ENCODE results near the gene TENT4A.
A peak's percentile ranks its signal among the peaks of the same experiment; 100 is the strongest.

The TENT4A gene

DNA sequence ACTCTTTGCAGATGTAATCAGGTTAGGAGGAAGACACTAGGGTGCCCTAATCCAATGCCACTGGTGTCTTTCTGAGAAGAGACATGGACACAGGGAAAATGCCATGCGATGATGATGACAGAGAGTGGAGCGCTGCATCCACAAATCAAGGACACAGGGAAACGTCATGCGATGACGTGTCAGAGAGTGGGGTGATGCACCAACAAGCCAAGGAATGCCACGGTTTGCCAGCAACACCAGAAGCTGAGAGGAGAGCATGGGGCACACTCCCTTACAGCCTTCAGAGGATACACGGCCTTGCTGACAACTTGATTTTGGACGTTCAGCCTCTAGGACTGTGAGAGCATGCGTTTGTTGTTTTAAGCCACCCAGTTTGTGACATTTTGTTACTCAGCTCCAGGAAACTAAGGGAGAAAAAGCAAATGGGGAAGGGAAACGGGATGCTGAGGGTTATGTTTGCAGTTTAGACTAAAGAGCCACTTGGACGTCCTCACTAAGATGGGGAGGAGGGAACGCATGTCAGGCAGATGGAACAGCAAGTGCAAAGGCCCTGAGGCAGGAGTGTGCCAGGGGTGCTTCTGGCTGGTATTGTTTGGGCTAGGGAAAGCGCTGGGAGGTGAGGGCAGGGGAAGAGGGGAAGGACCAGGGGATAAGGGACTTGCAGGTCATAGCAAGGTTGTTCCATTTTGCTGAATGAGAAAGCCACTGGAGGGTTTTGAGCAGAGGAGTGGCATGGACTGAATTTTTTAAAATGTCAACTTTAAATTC lies 2.5 kb upstream of the TENT4A start:
- H3K27me3 ChIP-seq, result no peaks in the 10 kb centered on the region
- no peak for DNase-seq
- no peaks in the 10 kb centered on the region for H3K36me3 ChIP-seq
- H3K4me1 ChIP-seq, result peaks cover 0 to 23% (median 18%) of the 10 kb centered on the region in 4 donors
- no peaks in the 10 kb centered on the region for H3K9me3 ChIP-seq
- TF ChIP-seq, protein P1, sequence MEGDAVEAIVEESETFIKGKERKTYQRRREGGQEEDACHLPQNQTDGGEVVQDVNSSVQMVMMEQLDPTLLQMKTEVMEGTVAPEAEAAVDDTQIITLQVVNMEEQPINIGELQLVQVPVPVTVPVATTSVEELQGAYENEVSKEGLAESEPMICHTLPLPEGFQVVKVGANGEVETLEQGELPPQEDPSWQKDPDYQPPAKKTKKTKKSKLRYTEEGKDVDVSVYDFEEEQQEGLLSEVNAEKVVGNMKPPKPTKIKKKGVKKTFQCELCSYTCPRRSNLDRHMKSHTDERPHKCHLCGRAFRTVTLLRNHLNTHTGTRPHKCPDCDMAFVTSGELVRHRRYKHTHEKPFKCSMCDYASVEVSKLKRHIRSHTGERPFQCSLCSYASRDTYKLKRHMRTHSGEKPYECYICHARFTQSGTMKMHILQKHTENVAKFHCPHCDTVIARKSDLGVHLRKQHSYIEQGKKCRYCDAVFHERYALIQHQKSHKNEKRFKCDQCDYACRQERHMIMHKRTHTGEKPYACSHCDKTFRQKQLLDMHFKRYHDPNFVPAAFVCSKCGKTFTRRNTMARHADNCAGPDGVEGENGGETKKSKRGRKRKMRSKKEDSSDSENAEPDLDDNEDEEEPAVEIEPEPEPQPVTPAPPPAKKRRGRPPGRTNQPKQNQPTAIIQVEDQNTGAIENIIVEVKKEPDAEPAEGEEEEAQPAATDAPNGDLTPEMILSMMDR (IDR thresholded peaks at IDR 0.05), result no peak
- H3K27ac ChIP-seq, result no peak overlapping the region
- intact Hi-C loops (cut with DNase I; ENCODE audit: low total_unique reads), result loop anchor here (5.0 to 10.0 kb wide), 2 partner anchors 78 to 266 kb away; partner anchors contain the start of genes NSUN2, SRD5A1 and UBE2QL1
- no peak overlapping the region for H3K4me3 ChIP-seq

DNA sequence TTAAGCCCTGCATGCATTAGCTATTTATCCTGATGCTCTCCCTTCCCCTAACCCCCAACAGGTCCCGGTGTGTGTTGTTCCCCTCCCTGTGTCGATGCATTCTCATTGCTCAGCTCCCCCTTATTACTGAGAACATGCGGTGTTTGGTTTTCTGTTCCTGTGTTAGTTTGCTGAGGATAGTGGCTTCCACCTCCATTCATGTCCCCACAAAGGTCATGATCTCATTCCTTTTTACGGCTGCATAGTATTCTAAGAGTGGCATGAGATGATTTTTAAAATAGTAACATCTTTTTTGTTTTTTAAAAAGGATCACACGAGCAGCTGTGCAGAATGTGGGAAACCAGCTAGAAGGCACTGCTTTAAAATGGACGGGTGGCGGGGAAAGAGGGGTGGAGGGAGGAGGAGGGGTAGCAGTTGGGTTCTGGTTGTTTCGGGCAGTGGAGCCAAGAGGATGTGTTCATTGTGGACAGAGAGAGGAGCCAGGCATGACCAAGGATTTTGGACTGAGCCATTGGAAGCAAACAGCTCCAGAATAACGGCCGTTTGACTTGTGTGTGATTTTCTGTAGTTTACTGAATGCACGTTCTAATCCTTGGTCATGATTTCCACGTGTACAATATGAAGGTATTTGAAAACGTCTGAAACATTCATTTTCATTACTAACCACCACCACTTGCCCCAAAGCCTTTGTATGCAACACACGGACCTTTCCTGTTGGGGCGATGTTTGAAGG lies 1.7 kb upstream of the TENT4A start:
- no peaks in the 10 kb centered on the region for H3K27me3 ChIP-seq
- peak overlapping the region; percentile 79 to 80 for H3K4me3 ChIP-seq
- no peak for DNase-seq
- TF ChIP-seq, protein P1 (IDR thresholded peaks at IDR 0.05), result no peak
- H3K4me1 ChIP-seq, result peaks cover 0 to 28% (median 26%) of the 10 kb centered on the region in 4 donors
- no peaks in the 10 kb centered on the region for H3K36me3 ChIP-seq
- no peaks in the 10 kb centered on the region for H3K9me3 ChIP-seq
- intact Hi-C loops (cut with DNase I; ENCODE audit: low total_unique reads), result loop anchor here (2.0 to 10.0 kb wide), 3 partner anchors 79 to 333 kb away; partner anchors contain the start of genes MED10, NSUN2, SRD5A1 and UBE2QL1
- H3K27ac ChIP-seq, result peak overlapping the region; percentile 84 to 97

DNA sequence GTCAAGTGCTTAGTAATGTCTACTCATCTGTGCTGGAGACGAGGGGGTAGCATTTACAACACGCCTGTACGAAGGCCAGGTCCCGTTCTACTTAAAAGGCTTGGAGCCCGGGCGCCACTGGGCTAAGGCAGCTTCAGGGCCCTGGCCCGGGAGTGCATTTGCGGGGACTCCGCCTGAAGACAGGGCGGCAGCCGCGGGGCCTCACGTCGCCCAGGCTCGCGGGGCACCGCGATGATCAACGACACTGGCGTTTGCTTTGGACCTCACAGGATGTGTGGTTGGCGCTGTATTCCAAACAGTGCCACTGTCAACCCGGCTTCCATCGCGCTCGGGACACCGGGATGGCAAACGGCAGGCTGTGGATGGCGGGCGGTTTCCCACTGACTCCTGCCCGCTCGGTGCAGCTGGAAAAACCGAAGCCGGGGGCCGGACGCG lies 1.1 kb upstream of the TENT4A start:
- intact Hi-C loops (cut with DNase I; ENCODE audit: low total_unique reads), result loop anchor here (2.0 to 10.0 kb wide), 3 partner anchors 80 to 333 kb away; partner anchors contain the start of genes MED10, NSUN2, SRD5A1 and UBE2QL1
- TF ChIP-seq, protein P1 (IDR thresholded peaks at IDR 0.05), result no peak

DNA sequence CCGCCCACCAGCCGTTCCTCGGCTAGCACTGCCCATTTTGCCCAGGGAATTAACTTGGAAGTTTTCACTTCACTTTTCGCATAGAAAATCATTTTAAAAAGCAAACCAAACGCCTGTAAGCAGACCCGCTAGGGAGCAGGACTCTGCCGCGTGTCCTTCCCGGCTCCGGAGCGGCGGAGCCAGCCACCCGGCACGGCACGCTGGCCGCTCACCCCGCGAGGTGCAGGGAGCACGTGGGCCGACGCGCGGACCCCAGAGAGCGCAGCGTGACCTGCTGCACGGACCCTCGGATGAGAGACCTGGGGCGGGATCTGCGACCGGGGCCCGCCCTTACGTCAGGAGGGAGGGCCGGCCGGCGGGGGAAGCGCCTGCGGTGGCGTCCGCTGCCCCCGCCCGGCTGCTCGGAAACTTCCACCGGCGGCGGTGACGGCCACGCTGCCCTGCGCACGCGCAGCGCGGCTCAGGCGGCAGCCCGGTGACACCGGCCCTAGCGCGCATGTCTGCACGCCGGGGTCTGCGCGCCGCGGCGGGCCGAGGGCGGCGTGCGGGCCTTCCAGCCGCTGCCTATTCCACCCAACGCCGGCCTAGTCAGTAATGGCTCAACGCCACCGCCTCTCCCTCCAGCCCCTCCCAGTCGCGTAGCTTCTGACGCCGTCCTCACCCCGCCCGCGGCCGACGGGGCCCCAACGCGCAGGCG lies 507 bp upstream of the TENT4A start:
- Histone ChIP-seq H3K27me3 (no peaks in the 10 kb centered on the region), H3K4me3 (peak overlapping the region; percentile 79 to 80), H3K27ac (peak overlapping the region; percentile 84 to 97), H3K36me3 (no peaks in the 10 kb centered on the region), H3K4me1 (peaks cover 0 to 39% (median 38%) of the 10 kb centered on the region in 4 donors), H3K9me3 (no peaks in the 10 kb centered on the region)
- intact Hi-C loops (cut with DNase I; ENCODE audit: low total_unique reads), result loop anchor here (2.0 to 10.0 kb wide), 3 partner anchors 80 to 334 kb away; partner anchors contain the start of genes MED10, NSUN2, SRD5A1 and UBE2QL1
- TF ChIP-seq, protein P1 (IDR thresholded peaks at IDR 0.05), result peak in 1 of 2 experiments; percentile 20
- peak; percentile 95 to 98 for DNase-seq

More for the DNA sequence above, 1.1 kb upstream of the TENT4A start:
- peak overlapping the region; percentile 79 to 80 for H3K4me3 ChIP-seq
- H3K27ac ChIP-seq, result peak overlapping the region; percentile 84 to 97
- peak; percentile 45 to 80 for DNase-seq
- H3K4me1 ChIP-seq, result peaks cover 0 to 33% (median 32%) of the 10 kb centered on the region in 4 donors
- H3K36me3 ChIP-seq, result no peaks in the 10 kb centered on the region
- no peaks in the 10 kb centered on the region for H3K9me3 ChIP-seq
- H3K27me3 ChIP-seq, result no peaks in the 10 kb centered on the region
